GM12892 (cell line): ENCODE measurements around the gene NOL11.

Source experiments
- POLR2A ChIP-seq: IDR thresholded peaks from 2 replicates; pipeline ENCODE4 v1.6.1; 2011; ENCODE audit warnings: low read depth, low read length, control low read depth
- TAF1 ChIP-seq: IDR thresholded peaks from 2 replicates; pipeline ENCODE4 v1.6.1; 2011; ENCODE audit warnings: low read depth, mild to moderate bottlenecking, control low read depth, low read length, borderline replicate concordance

- no peak for TF ChIP-seq POLR2A
- no peak for TF ChIP-seq TAF1
Measured at GRCh38 chr17:67693811-67694210, 23.9 kb upstream of the NOL11 start.
